Epithelial cell of proximal tubule (primary cell): ENCODE data around the gene CAMTA1. TPM values are rescaled to one million over a fixed set of nuclear protein-coding genes. Genes with fewer than 3 reads are reported as not detected.

Experiments used
- DNase-seq: peaks from one replicate; pipeline ENCODE4 v3.0.0-alpha.2; 2011; ENCODE audit warnings: low read depth
- H3K4me3 ChIP-seq: 2 replicates; pipeline ENCODE4 v1.5.1; 2011; ENCODE audit warnings: low read depth, mild to moderate bottlenecking, low read length
- CTCF ChIP-seq: conservative IDR thresholded peaks from 2 replicates; pipeline ENCODE4 v1.5.1; 2012; ENCODE audit warnings: low read depth, mild to moderate bottlenecking, low read length
- total RNA-seq: library from RNA; depleted of rRNA; stranded (reverse); fragments of >200 nt; gene quantifications from 2 replicates; pipeline ENCODE4 v1.2.3, GENCODE V29; 2015

CAMTA1 gene
- total RNA-seq, 1 donor from 2014 or later, result 79.2 TPM

GRCh38 chr1:7450838-7451237, 665.6 kb downstream of the CAMTA1 start:
- DNase-seq, result no peak
- no peak overlapping the region for H3K4me3 ChIP-seq
- TF ChIP-seq CTCF, result no peak

- DNase-seq, result no peak
- TF ChIP-seq CTCF, result no peak
- no peak overlapping the region for H3K4me3 ChIP-seq
Observed at GRCh38 chr1:7453038-7453437, 667.8 kb downstream of the CAMTA1 start.

- H3K4me3 ChIP-seq, result no peak overlapping the region
- DNase-seq, result no peak
- peak; percentile 51 for TF ChIP-seq CTCF
Observed at GRCh38 chr1:7454052-7454815, 669.0 kb downstream of the CAMTA1 start.

DNA sequence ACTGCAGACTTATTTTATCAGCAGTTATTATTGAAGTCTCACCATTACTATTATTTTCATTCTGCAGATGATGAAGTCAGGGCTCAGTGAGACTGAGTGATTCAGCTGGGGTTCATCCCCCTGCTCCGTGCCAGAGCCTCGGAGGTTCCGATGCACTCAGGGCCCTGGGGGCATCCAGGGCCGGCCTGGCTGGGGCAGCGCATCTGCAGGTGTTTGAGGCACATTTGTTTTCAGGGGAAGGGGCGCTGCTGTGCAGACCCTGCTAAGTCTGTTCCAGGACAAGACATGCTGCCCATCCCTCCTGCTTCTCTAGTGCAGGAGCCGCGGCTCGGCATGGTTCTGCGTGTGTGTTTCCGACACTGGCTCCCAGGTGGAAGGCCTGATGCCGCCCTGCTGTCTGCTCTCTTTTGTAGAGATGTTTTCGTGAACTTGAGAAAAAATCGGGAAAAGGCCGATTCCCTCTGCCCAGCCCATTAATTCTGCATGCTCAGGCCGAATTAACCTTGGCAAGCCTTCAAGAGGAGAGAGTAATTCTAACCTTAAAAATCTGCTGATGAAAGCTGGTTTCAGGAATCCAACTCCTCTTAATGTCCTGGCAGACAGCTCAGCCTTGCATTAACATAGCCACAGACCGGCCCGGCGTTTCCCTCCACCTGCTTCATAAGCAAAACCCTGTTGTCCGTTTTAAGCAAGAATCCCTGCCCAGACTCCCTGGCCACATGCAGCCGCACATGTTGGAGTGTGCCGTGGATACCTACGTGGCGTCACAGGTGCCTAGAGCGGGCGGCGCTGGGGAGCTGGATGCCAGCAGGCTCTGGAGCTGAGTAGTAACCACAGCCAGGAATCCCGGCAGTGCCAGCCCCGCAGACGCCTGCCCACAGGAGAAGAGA, 669.9 kb downstream of the CAMTA1 start:
- DNase-seq, result no peak
- no peak for TF ChIP-seq CTCF
- H3K4me3 ChIP-seq, result no peak overlapping the region

DNA sequence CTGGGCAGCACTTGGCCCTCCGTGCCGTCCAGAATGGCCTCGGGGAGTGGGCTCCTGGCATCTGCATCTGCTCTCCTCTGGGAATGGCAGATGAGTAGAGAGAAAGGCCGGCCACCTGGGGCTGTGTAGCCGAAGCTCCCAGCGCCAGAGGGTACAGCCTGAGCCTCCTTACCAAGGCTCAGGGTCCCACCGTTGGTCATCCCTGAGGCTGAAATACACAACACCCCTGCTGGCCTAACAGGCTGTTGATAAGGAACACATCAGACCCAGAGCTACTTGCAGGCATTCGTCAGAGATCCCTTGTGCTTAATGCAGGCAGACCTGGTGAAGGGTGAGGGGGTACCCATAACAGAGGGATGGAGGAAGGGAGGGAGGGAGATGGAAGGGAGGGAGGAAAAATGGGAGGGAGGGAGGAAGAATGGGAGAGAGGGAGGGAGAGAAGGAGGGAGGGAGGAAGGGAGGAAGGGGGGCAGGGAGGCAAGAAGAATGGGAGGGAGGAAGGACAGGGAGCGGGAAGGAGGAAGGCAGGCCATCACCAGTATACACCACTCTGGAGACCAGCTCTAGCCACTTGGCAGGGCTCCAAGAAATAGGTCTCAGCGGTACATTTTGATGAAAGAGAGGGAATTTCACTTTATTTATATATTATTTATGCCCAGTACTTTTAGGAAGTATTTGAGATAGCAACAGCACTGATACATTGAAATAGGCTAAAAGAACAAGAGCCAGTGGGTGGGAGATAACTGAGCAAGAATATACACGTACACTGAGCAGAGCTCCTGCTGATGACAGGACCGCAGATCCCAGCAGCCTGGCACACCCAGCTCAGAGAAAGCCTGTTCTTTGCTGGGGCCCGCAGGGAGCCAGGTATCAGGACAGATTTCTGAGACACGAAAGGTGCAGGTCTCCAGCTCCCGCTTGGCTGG, 670.8 kb downstream of the CAMTA1 start:
- DNase-seq, result no peak
- no peak overlapping the region for H3K4me3 ChIP-seq
- no peak for TF ChIP-seq CTCF

- H3K4me3 ChIP-seq, result no peak overlapping the region
- TF ChIP-seq CTCF, result no peak
- no peak for DNase-seq
Observed at GRCh38 chr1:7456722-7457082, 671.4 kb downstream of the CAMTA1 start.
